Measurements from ENCODE around the gene TIMM10. TPM values are rescaled to one million over a fixed set of nuclear protein-coding genes. Genes with fewer than 3 reads are reported as not detected.

TIMM10 gene
- total RNA-seq, 1 experiment from 2014 or later: 80.3 TPM

GRCh38 chr11:57502376-57502775 lies 28.2 kb downstream of the TIMM10 start:
- TF ChIP-seq CTCF (IDR thresholded peaks at IDR 0.05; ENCODE audit: unreplicated experiment): no peak
- ChIA-PET POLR2A (interaction anchor here (1.0 to 1.1 kb wide), 2 partner anchors 68 to 75 kb away, joined by 3 to 4 read pairs; no protein-coding TSS in a partner anchor), CTCF (interaction anchor here (0.8 to 2.7 kb wide), 6 partner anchors 9 to 143 kb away, joined by 3 to 18 read pairs (median 9); no protein-coding TSS in a partner anchor)
- intact Hi-C loops (cut with micrococcal nuclease): no loop called here
- no TSS peak for BruUV-seq (replicated peaks)
- Mint-ChIP-seq H3K4me3 (ENCODE audit: unreplicated experiment) (no peak overlapping the region), H3K27me3 (ENCODE audit: insufficient read depth, unreplicated experiment) (no peaks in the 10 kb centered on the region), H3K27ac (ENCODE audit: low read depth, unreplicated experiment) (no peak overlapping the region), H3K4me1 (ENCODE audit: insufficient read depth, unreplicated experiment) (peaks cover 8% of the 10 kb centered on the region), H3K9me3 (ENCODE audit: unreplicated experiment) (no peaks in the 10 kb centered on the region), H3K36me3 (ENCODE audit: insufficient read depth, unreplicated experiment) (no peaks in the 10 kb centered on the region)
- no peak for DNase-seq (ENCODE audit: unreplicated experiment)

- no TSS peak for BruUV-seq (replicated peaks)
- ChIA-PET POLR2A (interaction anchor here (1.0 to 1.1 kb wide), 2 partner anchors 67 to 74 kb away, joined by 3 to 4 read pairs; no protein-coding TSS in a partner anchor), CTCF (interaction anchor here (0.6 to 2.7 kb wide), 6 partner anchors 8 to 406 kb away, joined by 3 to 18 read pairs (median 9); no protein-coding TSS in a partner anchor)
- no peak for DNase-seq (ENCODE audit: unreplicated experiment)
- no peak overlapping the region for H3K27ac Mint-ChIP-seq (ENCODE audit: low read depth, unreplicated experiment)
- peaks cover 8% of the 10 kb centered on the region for H3K4me1 Mint-ChIP-seq (ENCODE audit: insufficient read depth, unreplicated experiment)
- no peak overlapping the region for H3K4me3 Mint-ChIP-seq (ENCODE audit: unreplicated experiment)
- no peak for TF ChIP-seq CTCF (IDR thresholded peaks at IDR 0.05; ENCODE audit: unreplicated experiment)
- no peaks in the 10 kb centered on the region for H3K36me3 Mint-ChIP-seq (ENCODE audit: insufficient read depth, unreplicated experiment)
- intact Hi-C loops (cut with micrococcal nuclease): no loop called here
- H3K9me3 Mint-ChIP-seq (ENCODE audit: unreplicated experiment): no peaks in the 10 kb centered on the region
- H3K27me3 Mint-ChIP-seq (ENCODE audit: insufficient read depth, unreplicated experiment): no peaks in the 10 kb centered on the region
Observed at GRCh38 chr11:57501953-57502352, 28.6 kb downstream of the TIMM10 start.

- Mint-ChIP-seq H3K9me3 (ENCODE audit: unreplicated experiment) (no peaks in the 10 kb centered on the region), H3K4me1 (ENCODE audit: insufficient read depth, unreplicated experiment) (peaks cover 8% of the 10 kb centered on the region), H3K27me3 (ENCODE audit: insufficient read depth, unreplicated experiment) (no peaks in the 10 kb centered on the region), H3K4me3 (ENCODE audit: unreplicated experiment) (no peak overlapping the region), H3K36me3 (ENCODE audit: insufficient read depth, unreplicated experiment) (no peaks in the 10 kb centered on the region), H3K27ac (ENCODE audit: low read depth, unreplicated experiment) (no peak overlapping the region)
- no peak for DNase-seq (ENCODE audit: unreplicated experiment)
- intact Hi-C loops (cut with micrococcal nuclease): no loop called here
- TF ChIP-seq CTCF (IDR thresholded peaks at IDR 0.05; ENCODE audit: unreplicated experiment): no peak
- no TSS peak for BruUV-seq (replicated peaks)
- ChIA-PET POLR2A (interaction anchor here (0.5 kb wide), 1 partner anchor 138 kb away, joined by 3 read pairs; no protein-coding TSS in a partner anchor), CTCF (interaction anchor here (0.7 to 2.7 kb wide), 7 partner anchors 7 to 1671 kb away, joined by 3 to 18 read pairs (median 4); partner anchors contain the start of gene DTX4)
Observed at GRCh38 chr11:57500926-57501325, 29.6 kb downstream of the TIMM10 start.

GRCh38 chr11:57500515-57500914 lies 30.0 kb downstream of the TIMM10 start:
- Mint-ChIP-seq H3K27ac (ENCODE audit: low read depth, unreplicated experiment) (no peak overlapping the region), H3K27me3 (ENCODE audit: insufficient read depth, unreplicated experiment) (no peaks in the 10 kb centered on the region)
- intact Hi-C loops (cut with micrococcal nuclease): no loop called here

More at GRCh38 chr11:57500515-57500914, 30.0 kb downstream of the TIMM10 start:
- CTCF ChIA-PET: interaction anchor here (0.7 to 2.6 kb wide), 4 partner anchors 14 to 1672 kb away, joined by 3 to 16 read pairs (median 4); partner anchors contain the start of gene DTX4
- DNase-seq (ENCODE audit: unreplicated experiment): no peak
- H3K4me1 Mint-ChIP-seq (ENCODE audit: insufficient read depth, unreplicated experiment): peaks cover 8% of the 10 kb centered on the region
- no peak overlapping the region for H3K4me3 Mint-ChIP-seq (ENCODE audit: unreplicated experiment)
- POLR2A ChIA-PET: interaction anchor here (0.5 kb wide), 1 partner anchor 138 kb away, joined by 3 read pairs; no protein-coding TSS in a partner anchor
- no peak for TF ChIP-seq CTCF (IDR thresholded peaks at IDR 0.05; ENCODE audit: unreplicated experiment)
- no TSS peak for BruUV-seq (replicated peaks)
- H3K9me3 Mint-ChIP-seq (ENCODE audit: unreplicated experiment): no peaks in the 10 kb centered on the region
- no peaks in the 10 kb centered on the region for H3K36me3 Mint-ChIP-seq (ENCODE audit: insufficient read depth, unreplicated experiment)

Measured in MCF 10A (cell line).